NCI-H128 (cell line): ENCODE measurements around the gene RIBC2.
"Not testable (repeated sequence)": the region's sequence is repeated elsewhere in the genome, so short reads cannot be mapped to it uniquely, and the experiment has no call there.

Experiments
- DNase-seq: peaks from one replicate; lab custom pipeline; 2025; ENCODE audit not compliant: unreplicated experiment; lab: John Stamatoyannopoulos, UW

Gene RIBC2

GRCh38 chr22:45448431-45448830, 34.9 kb downstream of the RIBC2 start:
- no peak for DNase-seq

DNA sequence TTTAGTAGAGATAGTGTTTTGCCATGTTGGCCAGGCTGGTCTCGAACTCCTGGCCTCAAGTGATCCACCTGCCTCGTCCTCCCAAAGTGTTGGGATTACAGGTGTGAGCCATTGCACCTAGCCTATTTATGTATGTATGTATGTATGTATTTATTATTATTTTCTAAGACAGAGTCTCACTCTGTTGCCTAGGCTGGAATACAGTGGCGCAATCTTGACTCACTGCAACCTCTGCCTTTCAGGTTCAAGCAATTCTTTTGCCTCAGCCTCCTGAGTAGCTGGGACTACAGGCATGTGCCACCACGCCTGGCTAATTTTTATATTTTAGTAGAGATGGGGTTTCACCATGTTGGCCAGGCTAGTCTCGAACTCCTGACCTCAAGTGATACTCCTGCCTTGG, 35.9 kb downstream of the RIBC2 start:
- DNase-seq: not testable (repeated sequence)

DNA sequence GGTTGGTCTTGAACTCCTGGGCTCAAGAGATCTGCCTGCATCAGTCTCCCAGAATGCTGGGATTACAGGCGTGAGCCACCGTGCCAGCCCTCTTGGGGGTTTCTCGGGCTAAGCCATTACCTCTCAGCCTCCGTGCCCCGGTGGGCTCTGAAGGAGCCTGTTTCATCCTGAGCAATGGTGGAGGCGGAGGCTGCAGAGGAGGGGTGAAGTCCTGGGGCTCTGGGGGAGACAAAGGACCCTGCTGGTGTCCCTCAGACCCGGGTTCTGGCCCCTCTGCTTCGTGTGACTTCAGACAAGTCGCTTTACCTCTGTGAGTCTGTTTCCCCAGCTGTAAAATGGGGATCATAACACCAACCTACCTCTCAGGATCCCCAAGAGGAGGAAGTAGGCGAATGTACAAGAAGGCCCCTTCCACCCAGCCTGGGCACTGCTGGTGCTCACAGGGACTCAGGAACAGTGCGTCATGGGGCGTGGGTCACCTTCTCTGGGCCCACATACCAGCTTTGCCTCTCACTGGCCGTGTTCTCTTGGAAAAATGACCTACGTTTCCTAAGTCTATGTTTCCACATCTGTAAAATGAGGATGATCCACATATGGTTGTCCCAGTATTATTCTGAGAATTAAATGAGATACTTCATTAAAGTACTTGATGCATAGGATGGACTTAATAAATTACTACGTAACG, 36.8 kb downstream of the RIBC2 start:
- no peak for DNase-seq

DNA sequence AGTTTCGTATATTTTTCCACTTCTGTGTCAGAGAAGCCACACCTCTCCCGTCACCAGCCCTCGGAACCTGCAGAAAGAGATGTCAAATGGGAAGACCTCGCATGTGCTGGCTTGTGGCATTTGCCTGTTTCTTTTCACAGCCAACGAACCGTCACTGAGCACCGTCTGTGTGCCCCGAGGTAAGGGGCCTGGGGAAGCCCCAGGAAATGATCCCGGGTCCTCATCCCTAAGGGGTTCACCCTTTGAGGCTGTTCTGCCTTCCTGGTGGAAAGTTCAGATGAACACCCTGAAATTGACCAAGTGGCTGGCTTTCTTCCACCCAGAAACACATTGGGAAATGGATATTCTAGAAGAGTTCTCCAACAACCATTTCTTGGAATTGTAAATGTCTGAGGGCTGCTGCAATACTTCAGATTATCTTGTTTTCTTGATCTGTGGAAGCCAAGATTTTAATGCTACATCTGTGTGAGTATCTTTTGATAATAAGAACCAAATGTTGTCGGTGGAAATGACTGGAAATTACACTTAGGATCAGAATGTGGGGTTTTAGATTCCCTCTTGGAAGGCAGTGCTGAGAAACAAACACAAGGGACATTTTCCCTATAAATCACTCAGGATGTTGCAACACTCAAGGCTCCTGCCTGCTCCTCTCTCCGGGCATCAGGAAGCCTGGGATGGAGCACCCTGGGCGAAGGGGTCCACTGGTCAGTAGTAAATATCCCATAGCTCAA, 37.6 kb downstream of the RIBC2 start:
- no peak for DNase-seq

GRCh38 chr22:45451972-45452371, 38.5 kb downstream of the RIBC2 start:
- no peak for DNase-seq

DNA sequence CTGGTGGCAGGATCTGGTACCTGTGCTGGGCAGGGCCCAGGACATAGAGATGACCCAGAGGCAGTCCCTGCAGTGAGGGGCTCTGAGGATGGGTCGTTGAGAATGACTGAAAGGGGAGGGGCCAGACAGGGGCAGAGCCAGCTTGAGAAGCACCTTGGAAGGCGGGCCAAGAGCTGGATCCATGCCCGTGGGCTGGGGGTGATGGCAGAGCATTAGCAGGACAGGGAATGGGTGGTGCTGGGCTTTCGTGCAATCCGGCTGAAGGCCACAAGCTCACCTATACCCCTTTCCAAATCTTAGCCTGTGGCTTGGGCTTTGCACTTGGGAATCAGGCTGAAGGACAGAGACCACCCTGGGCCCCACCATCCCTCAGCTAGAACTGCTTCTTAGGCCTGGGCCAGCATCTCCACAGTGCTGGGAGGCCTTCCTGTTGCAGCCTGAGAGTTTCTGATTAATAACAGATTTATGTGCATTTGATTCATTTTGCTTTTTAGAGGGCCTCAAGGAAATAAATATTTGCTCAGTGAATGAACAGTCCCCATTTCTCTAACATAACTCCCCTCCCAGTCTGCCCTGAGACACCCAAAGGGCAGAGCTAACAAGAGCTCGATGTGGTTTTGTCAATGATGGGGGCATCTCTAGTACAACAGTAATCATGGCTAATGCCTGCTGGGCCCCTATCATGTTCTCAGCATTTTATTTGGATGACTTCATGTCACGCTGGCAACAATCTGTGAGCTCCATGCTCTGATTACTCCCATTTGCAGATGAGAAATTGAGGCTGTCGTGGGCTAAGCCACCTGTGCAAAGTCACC, 39.3 kb downstream of the RIBC2 start:
- DNase-seq: no peak

GRCh38 chr22:45453764-45454163, 40.3 kb downstream of the RIBC2 start:
- no peak for DNase-seq

DNA sequence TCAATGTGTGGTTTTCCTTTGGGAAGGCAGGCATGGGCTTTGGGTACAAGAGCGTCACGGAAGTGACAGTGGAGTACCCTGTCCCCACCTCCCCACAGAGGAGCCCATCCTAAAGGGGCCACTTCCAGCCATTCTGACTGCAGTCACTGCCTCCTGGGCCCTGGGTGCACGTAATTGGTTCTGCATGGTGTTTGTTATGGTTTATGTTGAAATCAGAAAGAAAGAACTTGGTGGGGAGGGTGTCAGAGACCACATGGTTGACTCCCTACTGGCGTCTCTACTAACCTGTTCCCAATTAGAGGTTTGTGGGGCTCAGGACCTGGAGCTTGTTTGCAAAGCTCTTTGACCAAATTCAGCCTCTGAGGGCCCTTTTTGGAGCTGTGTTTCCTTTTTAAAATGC, 40.8 kb downstream of the RIBC2 start:
- DNase-seq: no peak

GRCh38 chr22:45455212-45455611, 41.7 kb downstream of the RIBC2 start:
- no peak for DNase-seq

- DNase-seq: no peak
Measured at GRCh38 chr22:45455621-45456020, 42.1 kb downstream of the RIBC2 start.

GRCh38 chr22:45456811-45457210, 43.3 kb downstream of the RIBC2 start:
- no peak for DNase-seq

GRCh38 chr22:45458532-45458931, 45.0 kb downstream of the RIBC2 start:
- no peak for DNase-seq

DNA sequence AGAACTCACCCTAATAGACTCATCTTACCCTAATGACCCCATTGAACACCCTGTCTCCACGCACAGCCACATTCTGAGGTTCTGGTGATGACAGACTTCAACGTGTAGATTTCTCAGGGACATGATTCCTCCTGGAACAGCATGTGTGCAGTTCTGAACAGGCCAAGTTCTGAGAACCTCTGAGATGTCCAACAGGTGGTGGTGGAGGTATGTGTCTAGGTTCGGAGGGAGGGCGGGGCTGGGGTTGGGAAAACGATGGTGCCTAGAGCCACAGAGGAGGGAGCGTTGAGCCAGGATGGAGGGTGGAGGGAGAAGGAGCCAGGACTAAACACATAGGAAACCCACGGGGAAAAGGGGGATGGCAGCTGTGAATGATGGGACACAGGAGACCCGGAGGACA, 45.7 kb downstream of the RIBC2 start:
- DNase-seq: no peak

GRCh38 chr22:45460288-45461109, 47.0 kb downstream of the RIBC2 start:
- no peak for DNase-seq

- no peak for DNase-seq
Measured at GRCh38 chr22:45462034-45462655, 48.7 kb downstream of the RIBC2 start.

DNA sequence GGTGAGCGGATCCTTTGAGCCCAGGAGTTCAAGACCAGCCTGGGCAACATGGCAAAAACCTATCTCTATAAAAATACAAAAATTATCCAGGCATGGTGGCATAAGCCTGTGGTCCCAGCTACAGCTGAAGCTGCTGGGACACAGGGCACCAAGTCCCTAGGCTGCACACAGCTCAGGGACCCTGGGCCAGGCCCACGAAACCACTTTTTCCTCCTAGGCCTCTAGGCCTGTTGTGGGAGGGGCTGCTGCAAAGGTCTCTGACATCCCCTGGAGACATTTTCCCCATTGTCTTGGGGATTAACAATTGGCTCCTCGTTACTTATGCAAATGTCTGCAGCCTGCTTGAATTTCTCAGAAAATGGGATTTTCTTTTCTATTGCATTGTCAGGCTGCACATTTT, 50.2 kb downstream of the RIBC2 start:
- not testable (repeated sequence) for DNase-seq

GRCh38 chr22:45465633-45466032, 52.1 kb downstream of the RIBC2 start:
- no peak for DNase-seq

GRCh38 chr22:45468872-45469271, 55.4 kb downstream of the RIBC2 start:
- no peak for DNase-seq

DNA sequence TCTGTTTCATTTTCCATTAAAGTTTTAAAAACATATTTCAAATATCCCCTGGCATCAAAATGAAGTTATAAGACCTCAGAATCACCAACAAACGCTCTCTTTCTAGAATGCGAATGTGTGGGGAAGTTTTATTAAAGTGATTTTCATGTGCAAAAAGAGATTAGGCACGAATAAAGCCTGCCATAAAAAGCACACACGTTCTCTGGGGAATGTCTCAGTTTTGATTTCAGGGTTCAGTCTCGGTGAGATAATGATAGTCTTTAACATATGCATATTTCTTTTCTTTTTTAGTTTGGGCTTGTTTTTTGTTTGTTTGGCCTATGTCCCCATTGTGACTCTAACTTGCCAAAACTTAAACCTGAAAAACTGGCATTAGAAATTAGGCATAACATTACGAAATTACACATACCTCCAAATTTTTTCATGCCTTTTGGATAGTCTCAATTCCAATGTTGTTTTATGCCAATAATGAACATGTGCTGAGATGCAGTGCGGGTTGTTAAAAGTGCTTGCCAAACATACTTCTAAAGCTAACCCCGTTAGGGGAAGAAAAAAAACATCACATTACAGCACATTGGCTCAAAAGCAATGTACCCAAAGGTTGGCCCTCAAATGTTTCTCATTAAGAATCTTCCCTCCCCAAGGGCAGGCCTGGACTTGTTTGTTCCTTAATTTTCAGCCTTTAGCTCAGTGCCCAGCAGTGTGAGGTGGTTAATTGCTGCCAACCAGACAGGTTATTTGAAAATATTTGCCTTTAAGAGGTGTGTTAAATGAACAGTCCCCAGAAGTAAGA, 56.0 kb downstream of the RIBC2 start:
- no peak for DNase-seq

- DNase-seq: no peak
Measured at GRCh38 chr22:45470871-45471270, 57.4 kb downstream of the RIBC2 start.
